T-helper 2 cell treated with Interferon-gamma antibody and Interleukin-4, amounts not matched to agents 5 μg/mL and 100 μg/mL, for 36 hours (primary cell): ENCODE measurements around the gene FCRLB.
"Not testable (repeated sequence)": the region's sequence is repeated elsewhere in the genome, so short reads cannot be mapped to it uniquely, and the experiment has no call there.

Experiments
- DNase-seq: peaks from one replicate; pipeline ENCODE4 v3.0.0; 2021; ENCODE audit warnings: low spot score
- H3K27ac Mint-ChIP-seq: one replicate; pipeline ENCODE4 v1.8.0; 2021; ENCODE audit warnings: mild to moderate bottlenecking, mixed read lengths
- H3K27me3 Mint-ChIP-seq: one replicate; pipeline ENCODE4 v1.8.0; 2021; ENCODE audit warnings: low read depth, mixed read lengths
- H3K36me3 Mint-ChIP-seq: one replicate; pipeline ENCODE4 v1.8.0; 2021; ENCODE audit warnings: low read depth, mixed read lengths
- H3K4me1 Mint-ChIP-seq: one replicate; pipeline ENCODE4 v1.8.0; 2021; ENCODE audit warnings: low read depth, mixed read lengths
- H3K4me3 Mint-ChIP-seq: one replicate; pipeline ENCODE4 v1.8.0; 2022; ENCODE audit warnings: mild to moderate bottlenecking, moderate library complexity, mixed read lengths
- H3K9me3 Mint-ChIP-seq: one replicate; pipeline ENCODE4 v1.8.0; 2021; ENCODE audit warnings: mixed read lengths

The FCRLB gene

GRCh38 chr1:161720956-161721737 lies at the start of gene FCRLB:
FCRLB (plus strand) TSS chr1:161721544; CDS start chr1:161722673, 1,129 bp downstream.
- Mint-ChIP-seq H3K27ac (no peak within 1 kb of the TSS), H3K36me3 (no peaks in the 10 kb centered on the region), H3K4me3 (no peak within 1 kb of the TSS), H3K27me3 (peaks cover 66% of the 10 kb centered on the region), H3K9me3 (no peaks in the 10 kb centered on the region), H3K4me1 (peaks cover 23% of the 10 kb centered on the region)
- no peak for DNase-seq

- H3K4me3 Mint-ChIP-seq, H3K4me1 Mint-ChIP-seq, H3K27me3 Mint-ChIP-seq, H3K27ac Mint-ChIP-seq, H3K9me3 Mint-ChIP-seq, DNase-seq, H3K36me3 Mint-ChIP-seq: not testable (repeated sequence)
Observed at GRCh38 chr1:161673437-161673836, 47.9 kb upstream of the FCRLB start.

GRCh38 chr1:161674447-161674846 lies 46.9 kb upstream of the FCRLB start:
- not testable (repeated sequence) for H3K36me3 Mint-ChIP-seq, H3K4me1 Mint-ChIP-seq, H3K9me3 Mint-ChIP-seq, DNase-seq, H3K4me3 Mint-ChIP-seq, H3K27ac Mint-ChIP-seq, H3K27me3 Mint-ChIP-seq

GRCh38 chr1:161674908-161675307 lies 46.4 kb upstream of the FCRLB start:
- not testable (repeated sequence) for H3K9me3 Mint-ChIP-seq, H3K27ac Mint-ChIP-seq, H3K36me3 Mint-ChIP-seq, H3K27me3 Mint-ChIP-seq, DNase-seq, H3K4me1 Mint-ChIP-seq, H3K4me3 Mint-ChIP-seq

- no peak for DNase-seq
- Mint-ChIP-seq H3K9me3 (no peaks in the 10 kb centered on the region), H3K27ac (no peak overlapping the region), H3K36me3 (no peaks in the 10 kb centered on the region), H3K4me3 (no peak overlapping the region), H3K27me3 (peaks cover 7% of the 10 kb centered on the region), H3K4me1 (peaks cover 2% of the 10 kb centered on the region)
Observed at GRCh38 chr1:161676441-161676840, 44.9 kb upstream of the FCRLB start.

GRCh38 chr1:161676958-161677689 lies 44.2 kb upstream of the FCRLB start:
- H3K27me3 Mint-ChIP-seq: peaks cover 12% of the 10 kb centered on the region
- no peak overlapping the region for H3K4me3 Mint-ChIP-seq
- no peaks in the 10 kb centered on the region for H3K9me3 Mint-ChIP-seq
- no peak overlapping the region for H3K27ac Mint-ChIP-seq
- H3K4me1 Mint-ChIP-seq: no peaks in the 10 kb centered on the region
- no peak for DNase-seq
- no peaks in the 10 kb centered on the region for H3K36me3 Mint-ChIP-seq

- Mint-ChIP-seq H3K4me1 (no peaks in the 10 kb centered on the region), H3K27ac (no peak overlapping the region), H3K36me3 (no peaks in the 10 kb centered on the region), H3K9me3 (no peaks in the 10 kb centered on the region), H3K27me3 (peaks cover 22% of the 10 kb centered on the region), H3K4me3 (no peak overlapping the region)
- DNase-seq: no peak
Observed at GRCh38 chr1:161678500-161678899, 42.8 kb upstream of the FCRLB start.

GRCh38 chr1:161681879-161682278 lies 39.5 kb upstream of the FCRLB start:
- Mint-ChIP-seq H3K27me3 (peaks cover 42% of the 10 kb centered on the region), H3K36me3 (no peaks in the 10 kb centered on the region), H3K9me3 (no peaks in the 10 kb centered on the region), H3K27ac (no peak overlapping the region), H3K4me1 (no peaks in the 10 kb centered on the region), H3K4me3 (no peak overlapping the region)
- no peak for DNase-seq

- H3K4me3 Mint-ChIP-seq: no peak overlapping the region
- no peak overlapping the region for H3K27ac Mint-ChIP-seq
- H3K36me3 Mint-ChIP-seq: no peaks in the 10 kb centered on the region
- no peak for DNase-seq
- H3K4me1 Mint-ChIP-seq: peaks cover 1% of the 10 kb centered on the region
- H3K9me3 Mint-ChIP-seq: no peaks in the 10 kb centered on the region
- peaks cover 35% of the 10 kb centered on the region for H3K27me3 Mint-ChIP-seq
Observed at GRCh38 chr1:161688946-161689345, 32.4 kb upstream of the FCRLB start.

GRCh38 chr1:161691846-161692245 lies 29.5 kb upstream of the FCRLB start:
- Mint-ChIP-seq H3K27me3 (peaks cover 46% of the 10 kb centered on the region), H3K9me3 (peaks cover 11% of the 10 kb centered on the region), H3K36me3 (no peaks in the 10 kb centered on the region), H3K27ac (no peak overlapping the region), H3K4me1 (peaks cover 1% of the 10 kb centered on the region), H3K4me3 (no peak overlapping the region)
- no peak for DNase-seq

GRCh38 chr1:161693020-161693712 lies 28.2 kb upstream of the FCRLB start:
- H3K27ac Mint-ChIP-seq: not testable (repeated sequence)

GRCh38 chr1:161698302-161698701 lies 23.0 kb upstream of the FCRLB start:
- DNase-seq, H3K4me1 Mint-ChIP-seq, H3K36me3 Mint-ChIP-seq, H3K4me3 Mint-ChIP-seq, H3K27ac Mint-ChIP-seq: not testable (repeated sequence)
- H3K9me3 Mint-ChIP-seq: peaks cover 11% of the 10 kb centered on the region
- H3K27me3 Mint-ChIP-seq: peaks cover 66% of the 10 kb centered on the region

More at GRCh38 chr1:161693020-161693712, 28.2 kb upstream of the FCRLB start:
- not testable (repeated sequence) for DNase-seq, H3K36me3 Mint-ChIP-seq, H3K4me3 Mint-ChIP-seq, H3K4me1 Mint-ChIP-seq
- Mint-ChIP-seq H3K9me3 (peaks cover 11% of the 10 kb centered on the region), H3K27me3 (peaks cover 55% of the 10 kb centered on the region)

GRCh38 chr1:161702250-161702649 lies 19.1 kb upstream of the FCRLB start:
- DNase-seq: no peak
- no peaks in the 10 kb centered on the region for H3K36me3 Mint-ChIP-seq
- no peaks in the 10 kb centered on the region for H3K9me3 Mint-ChIP-seq
- no peak overlapping the region for H3K4me3 Mint-ChIP-seq
- H3K27me3 Mint-ChIP-seq: peaks cover 35% of the 10 kb centered on the region
- H3K4me1 Mint-ChIP-seq: no peaks in the 10 kb centered on the region
- H3K27ac Mint-ChIP-seq: no peak overlapping the region

GRCh38 chr1:161705537-161705936 lies 15.8 kb upstream of the FCRLB start:
- H3K27ac Mint-ChIP-seq: no peak overlapping the region
- no peaks in the 10 kb centered on the region for H3K9me3 Mint-ChIP-seq
- peaks cover 19% of the 10 kb centered on the region for H3K27me3 Mint-ChIP-seq
- no peak for DNase-seq
- H3K4me1 Mint-ChIP-seq: no peaks in the 10 kb centered on the region
- H3K4me3 Mint-ChIP-seq: no peak overlapping the region
- H3K36me3 Mint-ChIP-seq: no peaks in the 10 kb centered on the region
